ENCODE measurements around the gene HEATR3. TPM values are rescaled to one million over a fixed set of nuclear protein-coding genes. Genes with fewer than 3 reads are reported as not detected.
A peak's percentile ranks its signal among the peaks of the same experiment; 100 is the strongest.

The HEATR3 gene
- total RNA-seq, 2 donors from 2014 or later, result 19.5 to 19.6 TPM

GRCh38 chr16:50061326-50061725 is 4.4 kb upstream of the HEATR3 start:
- peaks cover 0 to 3% of the 10 kb centered on the region in 2 donors for H3K36me3 Mint-ChIP-seq (ENCODE audit: insufficient read depth in 2 of 2)

GRCh38 chr16:50065241-50065623 is 538 bp upstream of the HEATR3 start:
- H3K4me1 Mint-ChIP-seq (ENCODE audit: low read depth), result peaks cover 44% of the 10 kb centered on the region
- no peaks in the 10 kb centered on the region for H3K9me3 Mint-ChIP-seq
- no peaks in the 10 kb centered on the region for H3K27me3 Mint-ChIP-seq (ENCODE audit: low read depth)
- H3K36me3 Mint-ChIP-seq (ENCODE audit: insufficient read depth in 2 of 2), result peaks cover 0 to 8% of the 10 kb centered on the region in 2 donors
- peak overlapping the region; percentile 86 to 87 for H3K4me3 Mint-ChIP-seq
- H3K27ac Mint-ChIP-seq, result no peak overlapping the region
- DNase-seq, result no peak
- ATAC-seq (replicated peaks in 1 of 2), result no peak

More at GRCh38 chr16:50061326-50061725, 4.4 kb upstream of the HEATR3 start:
- DNase-seq (no peak), ATAC-seq (replicated peaks in 1 of 2) (no peak)
- H3K4me1 Mint-ChIP-seq (ENCODE audit: low read depth), result peaks cover 6% of the 10 kb centered on the region
- H3K4me3 Mint-ChIP-seq, result no peak overlapping the region
- H3K9me3 Mint-ChIP-seq, result no peaks in the 10 kb centered on the region
- no peak overlapping the region for H3K27ac Mint-ChIP-seq
- no peaks in the 10 kb centered on the region for H3K27me3 Mint-ChIP-seq (ENCODE audit: low read depth)

- H3K36me3 Mint-ChIP-seq (ENCODE audit: insufficient read depth in 2 of 2), result peaks cover 0 to 8% of the 10 kb centered on the region in 2 donors
- H3K27me3 Mint-ChIP-seq (ENCODE audit: low read depth), result no peaks in the 10 kb centered on the region
- DNase-seq (no peak), ATAC-seq (replicated peaks in 1 of 2) (no peak)
- no peaks in the 10 kb centered on the region for H3K9me3 Mint-ChIP-seq
- peak overlapping the region; percentile 86 to 87 for H3K4me3 Mint-ChIP-seq
- H3K4me1 Mint-ChIP-seq (ENCODE audit: low read depth), result peaks cover 44% of the 10 kb centered on the region
- peak overlapping the region; percentile 86 for H3K27ac Mint-ChIP-seq
Measured at GRCh38 chr16:50066482-50067289, 916 bp downstream of the HEATR3 start.

- ATAC-seq (replicated peaks in 1 of 2) (peak; percentile 28 to 44), DNase-seq (peak; percentile 36 to 50)
- peak overlapping the region; percentile 86 to 87 for H3K4me3 Mint-ChIP-seq
- H3K4me1 Mint-ChIP-seq (ENCODE audit: low read depth), result peaks cover 48% of the 10 kb centered on the region
- peak overlapping the region; percentile 31 for H3K27ac Mint-ChIP-seq
- H3K9me3 Mint-ChIP-seq, result no peaks in the 10 kb centered on the region
- peaks cover 0 to 8% of the 10 kb centered on the region in 2 donors for H3K36me3 Mint-ChIP-seq (ENCODE audit: insufficient read depth in 2 of 2)
- H3K27me3 Mint-ChIP-seq (ENCODE audit: low read depth), result no peaks in the 10 kb centered on the region
Measured at GRCh38 chr16:50067290-50067853, 1.6 kb downstream of the HEATR3 start.

- DNase-seq (no peak), ATAC-seq (replicated peaks in 1 of 2) (no peak)
- Mint-ChIP-seq H3K9me3 (no peaks in the 10 kb centered on the region), H3K4me3 (peak overlapping the region; percentile 46 to 87), H3K27ac (peak overlapping the region; percentile 2), H3K4me1 (ENCODE audit: low read depth) (peaks cover 60% of the 10 kb centered on the region), H3K27me3 (ENCODE audit: low read depth) (no peaks in the 10 kb centered on the region), H3K36me3 (ENCODE audit: insufficient read depth in 2 of 2) (peaks cover 0 to 8% of the 10 kb centered on the region in 2 donors)
Measured at GRCh38 chr16:50068550-50068949, 2.8 kb downstream of the HEATR3 start.

- H3K27ac Mint-ChIP-seq, result no peak overlapping the region
- H3K4me3 Mint-ChIP-seq, result no peak overlapping the region
- peaks cover 63% of the 10 kb centered on the region for H3K4me1 Mint-ChIP-seq (ENCODE audit: low read depth)
Measured at GRCh38 chr16:50069060-50069459, 3.3 kb downstream of the HEATR3 start.

GRCh38 chr16:50071075-50071671 is 5.4 kb downstream of the HEATR3 start:
- no peaks in the 10 kb centered on the region for H3K9me3 Mint-ChIP-seq
- ATAC-seq (replicated peaks in 1 of 2), result no peak
- H3K27ac Mint-ChIP-seq, result no peak overlapping the region
- peaks cover 58% of the 10 kb centered on the region for H3K4me1 Mint-ChIP-seq (ENCODE audit: low read depth)
- H3K27me3 Mint-ChIP-seq (ENCODE audit: low read depth), result no peaks in the 10 kb centered on the region
- H3K4me3 Mint-ChIP-seq, result no peak overlapping the region
- DNase-seq, result no peak
- peaks cover 0 to 8% of the 10 kb centered on the region in 2 donors for H3K36me3 Mint-ChIP-seq (ENCODE audit: insufficient read depth in 2 of 2)

More at GRCh38 chr16:50069060-50069459, 3.3 kb downstream of the HEATR3 start:
- Mint-ChIP-seq H3K9me3 (no peaks in the 10 kb centered on the region), H3K27me3 (ENCODE audit: low read depth) (no peaks in the 10 kb centered on the region), H3K36me3 (ENCODE audit: insufficient read depth in 2 of 2) (peaks cover 0 to 8% of the 10 kb centered on the region in 2 donors)
- ATAC-seq (replicated peaks in 1 of 2), result no peak
- DNase-seq, result no peak

GRCh38 chr16:50072730-50073129 is 7.0 kb downstream of the HEATR3 start:
- Mint-ChIP-seq H3K36me3 (ENCODE audit: insufficient read depth in 2 of 2) (peaks cover 0 to 11% of the 10 kb centered on the region in 2 donors), H3K27ac (peak overlapping the region; percentile 91)
- ATAC-seq (replicated peaks in 1 of 2), result peak; percentile 20 to 45

GRCh38 chr16:50079397-50080140 is 13.8 kb downstream of the HEATR3 start:
- Mint-ChIP-seq H3K36me3 (ENCODE audit: insufficient read depth in 2 of 2) (peaks cover 5 to 20% of the 10 kb centered on the region in 2 donors), H3K27ac (no peak overlapping the region), H3K9me3 (no peaks in the 10 kb centered on the region), H3K4me3 (no peak overlapping the region), H3K27me3 (ENCODE audit: low read depth) (no peaks in the 10 kb centered on the region), H3K4me1 (ENCODE audit: low read depth) (peaks cover 20% of the 10 kb centered on the region)
- ATAC-seq (replicated peaks in 1 of 2) (no peak), DNase-seq (no peak)

More at GRCh38 chr16:50072730-50073129, 7.0 kb downstream of the HEATR3 start:
- H3K4me3 Mint-ChIP-seq, result peak overlapping the region in 1 of 2 donors; percentile 50
- H3K4me1 Mint-ChIP-seq (ENCODE audit: low read depth), result peaks cover 44% of the 10 kb centered on the region
- no peaks in the 10 kb centered on the region for H3K9me3 Mint-ChIP-seq
- DNase-seq, result no peak
- no peaks in the 10 kb centered on the region for H3K27me3 Mint-ChIP-seq (ENCODE audit: low read depth)

- peaks cover 7 to 27% of the 10 kb centered on the region in 2 donors for H3K36me3 Mint-ChIP-seq (ENCODE audit: insufficient read depth in 2 of 2)
- no peaks in the 10 kb centered on the region for H3K27me3 Mint-ChIP-seq (ENCODE audit: low read depth)
- DNase-seq (no peak), ATAC-seq (replicated peaks in 1 of 2) (no peak)
- peak overlapping the region; percentile 44 for H3K27ac Mint-ChIP-seq
- H3K4me3 Mint-ChIP-seq, result no peak overlapping the region
- peaks cover 20% of the 10 kb centered on the region for H3K4me1 Mint-ChIP-seq (ENCODE audit: low read depth)
- no peaks in the 10 kb centered on the region for H3K9me3 Mint-ChIP-seq
Measured at GRCh38 chr16:50081428-50082018, 15.8 kb downstream of the HEATR3 start.

- Mint-ChIP-seq H3K27ac (no peak overlapping the region), H3K27me3 (ENCODE audit: low read depth) (no peaks in the 10 kb centered on the region), H3K36me3 (ENCODE audit: insufficient read depth in 2 of 2) (peaks cover 7 to 18% of the 10 kb centered on the region in 2 donors), H3K4me3 (no peak overlapping the region), H3K4me1 (ENCODE audit: low read depth) (peaks cover 15% of the 10 kb centered on the region), H3K9me3 (no peaks in the 10 kb centered on the region)
- DNase-seq (no peak), ATAC-seq (replicated peaks in 1 of 2) (no peak)
Measured at GRCh38 chr16:50083996-50084395, 18.2 kb downstream of the HEATR3 start.

GRCh38 chr16:50086176-50086575 is 20.4 kb downstream of the HEATR3 start:
- H3K9me3 Mint-ChIP-seq, result no peaks in the 10 kb centered on the region
- H3K27me3 Mint-ChIP-seq (ENCODE audit: low read depth), result no peaks in the 10 kb centered on the region
- H3K27ac Mint-ChIP-seq, result no peak overlapping the region
- H3K4me1 Mint-ChIP-seq (ENCODE audit: low read depth), result peaks cover 6% of the 10 kb centered on the region
- DNase-seq, result no peak
- ATAC-seq (replicated peaks in 1 of 2), result no peak
- no peak overlapping the region for H3K4me3 Mint-ChIP-seq
- peaks cover 3 to 12% of the 10 kb centered on the region in 2 donors for H3K36me3 Mint-ChIP-seq (ENCODE audit: insufficient read depth in 2 of 2)

All from activated T-cell treated with anti-CD3 and anti-CD28 coated beads, Interleukin-2, amount 50 U/mL, for 72 hours (primary cell).